GM18517 (cell line): ENCODE data around the gene ISM1.

Experiments used
- ATAC-seq: cut with Tn5 transposase; IDR thresholded peaks from one replicate; pipeline ENCODE4 v1.9.1; 2021; ENCODE audit warnings: mild to moderate bottlenecking, moderate library complexity; ENCODE audit not compliant: unreplicated experiment

Gene ISM1

DNA sequence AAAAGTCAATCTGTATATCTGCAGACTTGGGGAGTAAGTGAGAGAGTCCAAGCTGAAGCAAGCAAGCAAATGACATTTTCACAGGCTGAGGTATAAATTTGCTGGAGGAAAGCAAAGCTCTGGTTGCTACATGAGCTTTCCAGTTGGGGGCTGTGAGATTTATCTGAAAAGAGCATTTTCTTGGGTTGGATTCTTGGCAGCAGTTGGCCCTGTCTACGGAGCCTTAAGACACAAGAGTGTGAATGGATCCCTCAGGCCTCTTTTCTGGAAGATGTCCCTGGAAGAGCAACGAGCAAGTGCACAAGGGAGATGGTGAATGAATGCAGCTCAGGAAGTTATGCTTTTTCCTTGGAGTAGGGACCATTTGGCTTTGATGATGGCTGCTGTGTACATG, 30.8 kb downstream of the ISM1 start:
- no peak for ATAC-seq

DNA sequence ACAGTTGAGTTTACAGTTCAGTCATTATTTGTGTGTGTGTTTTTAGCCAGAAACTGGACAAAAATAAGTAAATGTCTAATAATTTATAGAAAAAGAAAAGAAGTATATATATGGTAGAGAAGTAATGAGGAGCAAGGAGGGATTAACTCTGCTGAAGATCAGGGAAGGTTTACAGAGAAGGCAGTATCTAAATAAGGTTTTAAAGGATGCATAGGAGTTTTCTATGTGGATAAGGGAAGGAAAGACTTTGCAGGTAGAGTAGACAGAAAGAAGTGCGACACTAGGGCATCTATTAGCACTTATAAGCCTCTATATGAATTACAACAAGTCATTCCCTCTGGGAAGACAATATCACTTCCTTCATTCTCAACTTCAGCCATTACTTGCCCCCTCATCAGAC, 34.3 kb downstream of the ISM1 start:
- no peak for ATAC-seq

DNA sequence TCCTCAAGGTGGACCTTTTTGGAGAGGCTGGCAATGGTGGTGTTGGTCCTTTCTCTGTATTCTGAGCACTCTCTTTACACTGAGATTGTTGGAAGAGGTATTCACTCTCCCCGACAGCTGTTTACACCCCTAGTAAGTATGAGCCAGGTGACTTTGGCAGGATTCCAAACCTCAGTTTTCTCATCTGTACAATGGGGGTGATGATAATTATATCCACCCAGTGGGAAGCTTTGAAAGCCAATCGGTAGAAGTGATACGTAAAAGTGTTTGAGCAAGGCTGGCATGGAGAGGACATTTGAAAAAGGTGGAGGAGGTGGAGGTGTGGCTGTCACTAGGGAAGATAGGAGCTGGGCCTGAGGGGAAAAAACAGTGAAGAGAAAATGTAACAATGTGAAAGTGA, 35.5 kb downstream of the ISM1 start:
- ATAC-seq: no peak

DNA sequence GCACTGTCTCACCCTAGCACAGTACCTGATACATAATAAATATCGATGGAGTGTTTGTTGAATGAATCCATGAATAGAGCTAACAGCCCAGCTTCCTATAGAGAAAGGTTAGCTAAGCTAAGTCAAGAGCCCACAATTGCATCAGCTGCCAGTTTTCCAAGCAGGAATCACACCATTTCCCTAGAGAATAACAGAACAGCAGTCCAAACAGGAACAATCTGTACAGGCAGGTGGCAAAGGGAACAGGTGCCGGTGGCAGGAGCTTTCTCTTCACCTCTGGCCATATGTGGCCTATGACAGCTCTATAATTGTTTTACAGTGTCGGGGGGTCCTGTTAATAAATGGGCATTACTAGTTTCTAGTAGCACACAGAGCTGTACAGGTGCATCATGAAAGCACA, 38.8 kb downstream of the ISM1 start:
- no peak for ATAC-seq

DNA sequence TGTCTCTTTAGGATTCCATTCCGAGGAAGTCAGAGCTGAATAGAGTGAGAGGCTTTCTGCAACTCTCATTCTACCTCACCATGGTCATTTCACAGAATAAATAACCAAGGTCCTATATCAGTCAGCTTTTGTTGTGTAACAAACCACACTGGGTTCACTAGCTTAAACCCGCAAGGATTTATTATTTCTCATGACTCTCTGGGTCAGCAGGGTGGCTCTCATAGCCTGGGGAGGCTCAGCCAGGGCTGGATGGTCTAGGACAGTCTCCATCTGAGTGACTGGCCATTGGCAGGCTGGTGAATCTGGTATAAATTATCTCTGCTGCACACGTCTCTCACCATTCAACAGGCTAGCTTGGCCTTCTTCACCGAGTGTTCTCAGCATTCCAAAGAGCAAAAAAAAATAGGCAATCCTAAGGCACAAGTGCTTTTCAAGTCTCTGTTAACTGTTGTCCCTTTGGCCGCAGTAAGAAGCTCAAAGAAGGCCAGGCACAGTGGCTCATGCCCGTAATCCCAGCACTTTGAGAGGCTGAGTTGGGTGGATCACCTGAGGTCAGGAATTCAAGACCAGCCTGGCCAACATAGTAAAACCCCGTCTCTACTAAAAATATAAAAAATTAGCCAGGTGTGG, 39.7 kb downstream of the ISM1 start:
- no peak for ATAC-seq

DNA sequence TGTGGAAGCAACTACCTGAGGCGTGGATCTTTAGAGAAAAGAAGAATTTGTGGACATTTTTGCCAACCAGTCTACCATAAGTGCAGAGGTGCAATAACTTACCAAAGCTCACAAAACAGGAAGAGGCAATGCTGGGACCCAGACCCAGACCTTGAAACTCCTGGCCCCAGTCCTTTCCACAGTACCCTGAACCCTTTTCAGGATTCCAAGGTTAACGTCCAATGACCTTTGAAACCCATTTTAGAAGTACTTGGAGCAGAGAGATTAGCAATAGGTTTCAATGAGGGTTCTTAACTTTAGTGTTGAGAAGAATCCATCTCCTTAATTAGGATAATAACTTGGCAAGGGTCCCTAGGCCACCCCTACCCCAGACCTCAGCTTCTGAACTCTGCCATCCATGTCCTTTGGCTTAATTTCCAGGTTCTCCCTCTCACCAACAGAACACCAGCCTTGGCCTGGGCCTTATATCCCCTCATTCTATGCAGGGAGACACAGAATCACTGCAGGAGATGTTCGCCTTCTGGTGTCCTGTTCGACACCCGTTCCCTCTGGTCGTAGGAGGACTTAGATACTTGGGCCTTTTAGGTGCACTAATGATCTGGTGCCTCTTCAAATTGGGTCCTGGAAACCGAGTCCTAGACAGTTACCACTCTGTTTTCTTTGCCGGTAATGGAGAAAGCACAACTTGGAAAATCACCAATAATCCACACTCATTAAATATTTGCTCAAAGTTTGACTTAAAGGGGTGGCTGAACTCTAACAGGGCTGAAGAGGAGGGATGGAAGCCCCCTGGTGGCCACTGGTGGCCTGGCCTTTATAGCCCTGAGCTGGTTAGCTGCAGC, 40.6 kb downstream of the ISM1 start:
- ATAC-seq: peak; percentile 65

DNA sequence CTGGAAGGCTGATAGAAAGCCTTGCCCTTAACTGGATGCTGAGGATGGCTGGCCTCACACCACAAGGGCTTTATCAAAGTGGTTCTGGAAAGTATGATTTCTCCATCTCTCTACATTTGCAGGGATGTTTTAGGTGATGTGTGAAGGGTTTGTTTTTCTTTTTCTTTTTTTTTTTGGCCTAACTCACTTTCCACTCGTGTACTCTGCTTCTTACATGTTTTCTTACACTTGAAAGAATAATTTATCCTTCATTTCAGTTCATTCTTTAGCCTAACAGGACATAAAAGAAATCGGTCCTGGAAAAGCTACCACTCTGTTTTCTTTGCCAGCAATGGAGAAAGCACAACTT, 41.2 kb downstream of the ISM1 start:
- ATAC-seq: no peak

DNA sequence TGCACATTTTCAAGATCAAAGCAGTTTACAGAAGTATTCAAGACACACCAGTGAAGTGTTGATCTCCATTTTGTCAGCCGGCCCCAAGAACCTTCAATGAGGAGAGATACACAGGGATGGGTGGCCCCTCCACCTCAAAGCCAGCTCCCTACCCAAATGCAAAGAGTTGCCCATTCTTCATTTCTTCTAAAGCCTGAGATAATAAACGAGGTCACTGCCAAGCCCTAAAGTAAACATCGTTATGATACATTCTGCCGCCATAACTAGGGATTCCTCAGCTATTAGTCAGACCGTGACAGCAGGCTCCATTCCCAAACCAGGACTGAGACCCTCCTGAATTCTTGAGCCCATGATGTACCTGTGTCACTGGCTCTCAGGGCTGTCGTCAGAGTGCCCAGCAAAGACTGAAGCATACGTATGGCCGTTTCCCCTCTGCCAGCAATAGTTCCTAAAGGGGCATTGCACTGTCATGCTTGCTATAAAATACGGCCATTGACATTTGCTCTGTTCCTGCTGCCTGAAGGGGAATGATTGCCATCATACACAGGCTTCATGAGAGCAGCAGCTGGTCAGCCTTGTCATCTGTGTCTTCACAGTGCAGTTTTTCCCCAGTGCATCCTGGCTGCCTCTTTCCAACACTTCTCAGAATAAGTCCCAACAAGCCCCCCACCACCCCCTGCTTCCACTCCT, 41.7 kb downstream of the ISM1 start:
- no peak for ATAC-seq

DNA sequence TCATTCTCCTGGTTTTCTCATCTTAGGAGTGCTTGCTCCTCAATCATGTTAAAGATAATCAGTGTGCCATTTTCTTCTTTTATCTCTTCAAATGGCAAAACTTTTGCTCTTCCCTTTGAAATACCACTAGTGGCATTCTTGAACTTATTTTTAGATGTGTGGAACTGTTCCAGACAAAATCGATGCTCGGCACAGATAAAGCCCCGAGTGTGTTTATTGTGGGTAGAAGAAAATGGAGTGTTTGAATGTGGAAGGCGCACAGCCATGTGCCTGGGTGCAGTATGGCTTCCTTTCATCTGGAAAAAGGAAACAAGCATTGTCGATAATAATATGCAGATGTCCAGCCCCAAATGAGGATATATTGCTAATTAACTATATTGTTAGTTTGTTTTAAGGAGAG, 42.4 kb downstream of the ISM1 start:
- no peak for ATAC-seq

DNA sequence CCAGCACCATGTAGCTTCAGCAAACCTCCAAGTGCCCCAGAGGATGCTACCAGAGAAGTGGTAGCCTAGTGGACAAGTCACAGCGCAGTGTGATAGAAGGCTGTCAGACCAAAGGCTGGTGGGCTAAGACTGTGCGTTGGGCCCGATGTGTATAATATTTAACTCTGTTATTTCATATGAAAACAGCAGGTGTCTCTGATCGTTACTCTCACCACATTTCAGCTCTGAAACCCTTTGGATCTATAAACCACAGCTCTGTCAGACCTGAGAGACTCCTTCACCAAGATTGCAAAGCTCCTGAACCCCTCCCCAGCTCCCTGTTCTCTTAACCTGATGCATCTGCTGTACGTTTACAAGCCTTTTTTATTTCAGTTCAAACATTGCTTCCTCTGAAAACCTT, 43.8 kb downstream of the ISM1 start:
- no peak for ATAC-seq

DNA sequence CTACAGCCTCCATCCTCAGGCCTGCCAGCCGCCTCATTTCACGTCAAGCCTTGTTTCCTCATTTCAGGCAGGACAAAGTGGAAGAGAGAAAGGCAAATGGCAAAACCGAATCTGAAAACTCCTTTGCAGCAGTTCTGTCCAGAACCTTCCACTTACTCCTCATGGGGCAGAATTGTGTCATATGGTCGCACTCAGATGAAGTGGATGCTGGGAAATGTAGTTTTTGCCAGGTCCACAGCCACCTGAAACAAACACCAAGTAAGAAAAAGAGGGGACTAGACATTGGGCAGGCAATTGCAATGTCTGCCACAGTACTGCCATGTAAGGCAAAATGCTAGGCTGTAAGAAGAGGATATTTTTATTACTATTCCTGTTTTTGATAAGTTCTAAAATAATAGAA, 44.9 kb downstream of the ISM1 start:
- ATAC-seq: no peak

DNA sequence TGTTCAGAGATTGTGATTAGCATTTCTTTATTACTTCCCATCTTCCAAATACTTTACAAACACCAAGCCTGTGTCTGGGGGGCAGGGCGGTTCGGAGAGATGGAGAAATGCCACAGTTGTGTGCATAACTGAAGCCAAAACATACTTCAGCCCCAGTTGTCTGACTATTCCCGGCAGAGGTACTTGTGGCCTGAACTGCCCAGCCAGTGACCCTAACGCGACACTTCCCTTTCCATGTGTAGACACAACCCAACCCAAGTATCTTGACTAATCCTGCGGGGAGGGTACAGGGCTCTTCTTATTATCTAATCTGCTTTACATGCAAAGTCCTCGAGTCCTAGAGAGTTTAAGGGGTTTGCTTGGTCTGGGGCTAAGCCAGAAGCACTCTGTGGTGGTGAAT, 46.2 kb downstream of the ISM1 start:
- ATAC-seq: no peak

DNA sequence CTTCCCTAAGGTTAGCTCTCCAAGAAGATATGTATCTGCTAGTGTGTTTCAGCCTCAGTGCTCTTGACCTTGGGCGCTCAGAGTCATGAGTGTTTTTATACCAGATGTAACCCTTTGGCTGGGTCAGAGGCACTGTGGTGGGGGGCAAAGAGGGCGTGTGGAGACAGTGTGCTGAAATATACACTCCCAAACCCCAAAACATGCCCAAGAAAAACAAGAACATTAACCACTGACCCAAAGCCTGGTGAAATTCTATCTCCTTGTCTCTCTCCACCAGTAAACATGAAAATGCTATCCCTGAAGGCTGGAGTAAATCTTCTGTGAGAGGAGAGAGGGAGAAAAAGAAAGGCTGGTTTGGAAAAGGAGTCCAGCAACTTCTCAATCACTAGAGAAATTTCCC, 47.9 kb downstream of the ISM1 start:
- ATAC-seq: no peak

DNA sequence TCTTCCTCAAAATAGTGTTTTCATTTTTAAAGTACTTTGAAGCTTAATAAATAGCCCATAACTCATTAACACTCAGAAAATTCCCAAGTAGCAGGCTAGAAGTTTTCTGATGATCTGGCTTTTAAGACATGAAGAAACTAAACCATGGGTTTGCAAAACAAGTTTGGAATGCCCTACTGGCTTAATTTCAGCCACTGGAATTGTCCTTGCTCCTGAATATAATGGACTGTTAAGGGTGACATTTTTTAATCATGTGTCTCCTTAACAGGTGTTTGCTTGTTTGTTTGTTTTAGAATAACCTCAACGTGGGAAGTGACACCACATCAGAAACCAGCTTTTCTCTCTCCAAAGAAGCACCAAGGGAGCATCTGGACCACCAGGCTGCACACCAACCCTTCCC, 49.1 kb downstream of the ISM1 start:
- ATAC-seq: no peak

DNA sequence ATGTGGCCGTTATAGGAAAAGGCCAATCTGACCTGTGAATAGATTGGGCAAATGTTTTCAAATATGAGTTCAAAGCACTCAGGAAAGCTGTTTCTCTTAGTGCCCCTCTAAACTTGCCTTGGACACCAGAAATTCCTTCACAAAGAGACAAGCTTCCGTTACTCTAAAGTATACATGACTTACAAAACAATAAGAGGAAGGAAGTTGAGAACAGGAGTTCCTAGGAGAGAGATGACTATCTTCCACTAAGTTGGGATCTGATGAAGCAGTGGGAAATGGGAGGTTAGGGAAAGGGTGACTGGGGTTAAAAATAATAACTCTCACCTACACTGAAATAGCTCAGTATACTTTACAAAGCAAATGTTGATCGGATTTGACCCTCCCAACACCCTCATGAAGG, 50.0 kb downstream of the ISM1 start:
- no peak for ATAC-seq

DNA sequence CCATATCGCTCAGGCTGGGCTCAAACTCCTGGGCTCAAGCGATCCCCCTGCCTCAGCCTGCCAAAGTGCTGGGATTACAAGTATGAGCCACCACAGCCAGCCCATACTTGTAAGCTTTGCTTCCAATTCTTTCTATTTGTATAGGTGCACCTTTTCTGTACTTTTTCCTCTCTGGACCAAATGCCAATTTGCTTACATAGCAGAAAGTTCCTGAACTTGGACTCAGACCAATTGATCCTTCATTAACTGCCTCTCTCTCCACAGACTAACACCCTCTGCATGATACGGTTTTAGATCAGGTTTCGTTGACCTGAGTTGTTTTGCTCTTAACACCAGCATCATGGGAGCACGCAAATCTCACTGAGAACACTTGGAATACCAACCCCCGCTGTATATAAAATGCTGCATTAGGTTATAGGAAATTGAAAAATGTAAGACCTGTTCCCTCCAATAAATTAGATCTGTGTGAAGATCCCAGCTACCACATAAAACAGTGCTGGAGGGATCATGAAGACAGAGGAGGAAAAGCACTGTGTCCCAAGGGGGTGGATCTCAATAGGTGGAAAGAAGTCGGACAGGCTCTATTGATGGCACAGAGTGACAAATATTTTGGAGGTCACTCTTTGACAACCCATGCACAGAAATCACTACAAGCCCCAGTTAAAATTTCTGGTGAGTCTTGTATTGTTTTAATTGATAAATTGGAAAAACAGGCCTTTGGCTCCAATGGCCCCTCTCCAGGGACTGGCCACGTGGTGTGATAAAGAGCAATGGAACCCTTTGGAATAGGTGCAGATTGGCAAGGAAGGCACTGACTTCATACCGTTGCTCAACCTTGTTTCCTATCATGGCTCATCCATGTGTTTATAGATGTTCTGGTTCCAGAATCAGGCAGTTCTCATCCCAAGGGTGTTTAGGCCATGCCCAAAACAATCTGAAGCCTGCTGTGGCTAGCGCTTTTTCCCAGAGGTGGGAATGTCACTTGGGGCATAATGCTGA, 51.2 kb downstream of the ISM1 start:
- ATAC-seq: no peak

DNA sequence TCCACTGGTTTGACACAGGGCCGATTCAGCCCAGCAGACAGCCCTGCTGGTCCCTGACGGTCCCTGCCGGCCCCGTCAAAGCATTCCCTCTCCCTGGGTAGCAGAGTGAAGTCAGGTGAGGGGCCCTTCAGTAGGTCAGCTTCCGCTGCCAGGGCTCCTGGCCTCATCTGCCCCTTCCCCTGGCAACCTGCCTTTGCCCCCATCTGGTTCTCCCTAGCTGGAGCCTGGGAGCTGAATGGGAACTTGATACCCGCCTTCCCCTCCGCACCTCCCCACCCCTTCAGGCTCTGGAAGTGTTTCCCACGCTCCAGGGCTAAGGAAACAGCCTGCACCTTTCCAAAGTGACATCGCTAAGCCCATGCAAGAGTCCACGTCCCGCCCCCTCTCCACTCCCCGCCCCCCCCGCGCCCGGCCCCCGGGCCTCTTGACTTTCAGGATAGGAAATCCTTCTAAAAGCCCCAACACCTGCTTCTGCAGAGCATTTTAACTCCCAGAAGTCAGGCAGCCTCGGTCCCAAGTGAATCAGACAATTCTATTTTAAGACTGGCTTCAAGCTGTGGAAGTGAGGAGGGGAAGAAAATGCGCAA, 53.3 kb downstream of the ISM1 start:
- no peak for ATAC-seq

DNA sequence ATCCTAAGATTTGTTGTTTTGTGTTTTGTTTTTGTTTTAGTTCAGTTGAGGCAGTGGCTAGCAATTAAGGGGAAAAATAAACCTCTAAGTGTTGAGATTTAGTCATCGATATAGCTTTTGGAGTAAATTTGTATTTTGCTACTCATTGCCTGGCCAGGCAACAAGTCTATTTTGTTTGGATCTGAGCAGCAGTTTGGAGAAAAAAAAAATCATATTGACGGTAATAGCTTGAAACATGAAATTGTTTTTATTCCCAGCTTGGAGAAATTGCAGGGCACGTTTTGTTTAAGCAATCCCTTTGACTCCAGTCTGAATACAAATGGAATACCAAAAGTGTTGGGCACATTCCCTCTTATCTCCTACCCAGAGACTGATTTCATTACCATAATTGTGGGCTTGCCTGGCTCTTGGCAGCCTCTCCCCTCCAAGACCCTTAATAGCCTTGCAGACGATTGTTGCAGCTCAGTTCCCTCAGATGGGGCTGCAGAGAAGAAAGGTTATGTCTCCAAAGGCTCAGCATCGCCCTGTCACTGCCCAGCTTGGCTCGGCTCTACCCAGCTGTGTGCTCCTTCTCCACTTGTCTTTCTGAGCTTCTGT, 56.0 kb downstream of the ISM1 start:
- no peak for ATAC-seq

DNA sequence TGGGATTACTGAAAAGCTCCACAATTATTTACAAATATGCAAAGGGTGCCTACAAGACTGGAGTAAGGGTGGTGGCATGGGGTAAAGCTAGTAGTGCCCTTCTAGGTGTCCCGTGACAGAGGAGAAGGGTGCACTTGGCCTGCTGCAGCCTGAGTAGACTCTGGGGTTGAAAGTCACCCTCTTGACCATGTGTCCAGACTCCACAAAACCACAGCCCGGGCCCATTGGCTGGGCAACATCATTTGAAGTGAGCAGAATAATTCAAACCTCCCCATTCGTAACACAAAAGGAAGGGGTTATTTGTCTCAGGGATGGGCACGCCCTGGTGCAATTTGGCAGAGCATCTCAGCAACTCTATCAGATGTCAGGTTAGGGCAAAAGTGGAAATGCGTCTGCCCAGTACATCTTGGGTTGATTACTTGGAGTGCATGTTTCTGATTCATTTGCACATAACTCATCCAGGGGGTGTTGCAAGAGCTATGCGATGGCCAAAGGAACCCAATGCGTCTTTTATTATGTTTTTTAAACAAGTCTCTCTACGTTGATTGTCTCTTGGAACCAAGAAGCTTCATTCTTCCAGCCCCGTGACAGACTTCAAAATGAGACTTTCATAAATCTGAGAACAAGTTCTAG, 56.7 kb downstream of the ISM1 start:
- no peak for ATAC-seq
